Activated B cell treated with CpG ODN at 0.5 μM for 24 hours (primary cell): ENCODE results near the gene NOTUM. TPM values are rescaled to one million over a fixed set of nuclear protein-coding genes. Genes with fewer than 3 reads are reported as not detected.

Source experiments
- ATAC-seq: fragments of 200-7000 bp; cut with Tn5 transposase; one replicate; pipeline ENCODE4 v1.10.0; 2021; ENCODE audit warnings: low read depth, mild to moderate bottlenecking, moderate library complexity
- CTCF ChIA-PET: fragments of 350-600 bp; sonication (Branson Sonifier 250); formaldehyde crosslinking; loops from one replicate; lab custom pipeline; 2021; ENCODE audit warnings: antibody characterized with exemption; lab: Charles Lee
- POLR2A ChIA-PET: fragments of 350-600 bp; sonication (Branson Sonifier 250); formaldehyde crosslinking; loops from one replicate; lab custom pipeline; 2021; ENCODE audit warnings: antibody characterized with exemption; lab: Charles Lee
- DNase-seq: peaks from one replicate; pipeline ENCODE4 v3.0.0; 2022
- H3K27ac Mint-ChIP-seq: one replicate; pipeline ENCODE4 v1.8.0; 2020; ENCODE audit warnings: mixed read lengths
- H3K27me3 Mint-ChIP-seq: one replicate; pipeline ENCODE4 v1.8.0; 2021; ENCODE audit warnings: mixed read lengths
- H3K36me3 Mint-ChIP-seq: one replicate; pipeline ENCODE4 v1.8.0; 2021; ENCODE audit warnings: low read depth, mixed read lengths
- H3K4me1 Mint-ChIP-seq: one replicate; pipeline ENCODE4 v1.8.0; 2021; ENCODE audit warnings: mixed read lengths
- H3K4me3 Mint-ChIP-seq: one replicate; pipeline ENCODE4 v1.8.0; 2020; ENCODE audit warnings: mild to moderate bottlenecking, mixed read lengths
- H3K9me3 Mint-ChIP-seq: one replicate; pipeline ENCODE4 v1.8.0; 2020; ENCODE audit warnings: mixed read lengths
- intact Hi-C: fragments of 100-400 bp; cut with micrococcal nuclease; formaldehyde crosslinking; loops from one replicate; pipeline ENCODE4 v1.15.1; 2024
- total RNA-seq: library from RNA; stranded (reverse); gene quantifications from 2 replicates; pipeline ENCODE4 v1.2.3, GENCODE V29; 2022
- TF ChIP-seq, protein P1 (sequence below): fragments of 200-600 bp; IDR thresholded peaks from one replicate; pipeline ENCODE4 v1.8.0; 2022; ENCODE audit warnings: antibody characterized with exemption, mild to moderate bottlenecking

Gene NOTUM
- total RNA-seq, 1 donor from 2014 or later, result not detected

DNA sequence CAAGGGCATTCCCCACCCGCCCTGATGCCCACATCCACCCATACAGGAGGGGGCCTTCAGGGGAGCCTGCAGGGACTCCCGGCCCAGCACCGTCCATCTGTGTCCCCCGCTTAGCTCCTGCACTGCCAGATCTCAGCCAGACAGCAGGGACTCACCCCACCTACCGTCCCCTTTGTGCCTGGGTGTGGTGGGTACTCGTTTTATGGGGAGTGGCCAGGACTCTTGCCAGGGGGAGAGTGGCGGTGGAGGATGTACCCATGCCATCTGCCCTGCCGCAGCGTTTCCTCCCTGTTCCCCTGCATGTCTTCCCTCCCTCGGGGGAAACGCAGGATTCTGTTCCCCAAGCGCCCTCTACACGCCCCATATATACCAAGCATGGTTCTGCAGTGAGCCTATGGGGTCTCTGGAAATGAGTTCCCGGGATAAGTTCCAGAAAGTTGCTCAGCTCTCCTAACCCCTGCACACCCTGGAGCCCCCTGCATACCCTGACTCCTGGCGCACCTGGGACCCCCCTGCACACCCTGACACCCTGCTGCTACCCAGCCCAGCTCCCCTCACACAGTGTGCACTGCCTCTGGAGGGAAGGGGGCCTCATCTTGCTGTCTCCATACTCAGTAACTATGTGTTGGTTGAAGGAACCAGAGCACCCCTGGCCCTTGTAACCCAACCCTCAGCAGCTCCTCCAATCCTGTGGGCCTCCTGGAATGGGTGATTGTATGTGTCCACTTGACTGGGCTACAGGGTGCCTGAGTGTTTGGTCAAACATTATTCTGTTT, 29.2 kb downstream of the NOTUM start:
- H3K27me3 Mint-ChIP-seq, result peaks cover 8% of the 10 kb centered on the region
- CTCF ChIA-PET, result no interaction called here
- no peak for ATAC-seq
- no peaks in the 10 kb centered on the region for H3K9me3 Mint-ChIP-seq
- H3K27ac Mint-ChIP-seq, result no peak overlapping the region
- peaks cover 9% of the 10 kb centered on the region for H3K36me3 Mint-ChIP-seq
- no peak overlapping the region for H3K4me3 Mint-ChIP-seq
- TF ChIP-seq, protein P1, sequence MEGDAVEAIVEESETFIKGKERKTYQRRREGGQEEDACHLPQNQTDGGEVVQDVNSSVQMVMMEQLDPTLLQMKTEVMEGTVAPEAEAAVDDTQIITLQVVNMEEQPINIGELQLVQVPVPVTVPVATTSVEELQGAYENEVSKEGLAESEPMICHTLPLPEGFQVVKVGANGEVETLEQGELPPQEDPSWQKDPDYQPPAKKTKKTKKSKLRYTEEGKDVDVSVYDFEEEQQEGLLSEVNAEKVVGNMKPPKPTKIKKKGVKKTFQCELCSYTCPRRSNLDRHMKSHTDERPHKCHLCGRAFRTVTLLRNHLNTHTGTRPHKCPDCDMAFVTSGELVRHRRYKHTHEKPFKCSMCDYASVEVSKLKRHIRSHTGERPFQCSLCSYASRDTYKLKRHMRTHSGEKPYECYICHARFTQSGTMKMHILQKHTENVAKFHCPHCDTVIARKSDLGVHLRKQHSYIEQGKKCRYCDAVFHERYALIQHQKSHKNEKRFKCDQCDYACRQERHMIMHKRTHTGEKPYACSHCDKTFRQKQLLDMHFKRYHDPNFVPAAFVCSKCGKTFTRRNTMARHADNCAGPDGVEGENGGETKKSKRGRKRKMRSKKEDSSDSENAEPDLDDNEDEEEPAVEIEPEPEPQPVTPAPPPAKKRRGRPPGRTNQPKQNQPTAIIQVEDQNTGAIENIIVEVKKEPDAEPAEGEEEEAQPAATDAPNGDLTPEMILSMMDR, result no peak
- intact Hi-C loops, result no loop called here
- peaks cover 14% of the 10 kb centered on the region for H3K4me1 Mint-ChIP-seq
- POLR2A ChIA-PET, result no interaction called here
- DNase-seq, result no peak

DNA sequence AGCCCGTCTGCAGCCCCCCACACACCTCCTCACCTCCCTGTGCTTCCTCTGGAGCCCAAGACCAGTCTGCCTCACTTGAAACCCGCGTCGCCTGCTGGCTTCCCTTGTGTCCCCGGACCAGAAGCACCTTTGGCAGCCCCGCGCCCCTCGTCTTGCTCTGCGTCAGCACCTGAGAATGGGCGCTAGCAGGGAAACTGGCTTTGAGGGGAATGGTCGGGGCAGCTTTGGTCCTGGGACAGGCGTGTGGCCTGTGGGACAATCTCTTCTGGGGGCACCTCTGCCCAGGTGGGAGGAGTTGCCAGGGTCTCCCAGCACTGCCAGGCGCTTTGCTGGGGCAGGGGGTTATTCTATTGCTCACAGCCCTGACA, 29.8 kb downstream of the NOTUM start:
- Mint-ChIP-seq H3K4me3 (no peak overlapping the region), H3K4me1 (peaks cover 15% of the 10 kb centered on the region), H3K36me3 (peaks cover 13% of the 10 kb centered on the region), H3K27ac (no peak overlapping the region), H3K27me3 (peaks cover 8% of the 10 kb centered on the region), H3K9me3 (no peaks in the 10 kb centered on the region)
- ChIA-PET POLR2A (no interaction called here), CTCF (no interaction called here)
- ATAC-seq, result no peak
- DNase-seq, result no peak
- intact Hi-C loops, result no loop called here
- TF ChIP-seq, protein P1, result no peak

DNA sequence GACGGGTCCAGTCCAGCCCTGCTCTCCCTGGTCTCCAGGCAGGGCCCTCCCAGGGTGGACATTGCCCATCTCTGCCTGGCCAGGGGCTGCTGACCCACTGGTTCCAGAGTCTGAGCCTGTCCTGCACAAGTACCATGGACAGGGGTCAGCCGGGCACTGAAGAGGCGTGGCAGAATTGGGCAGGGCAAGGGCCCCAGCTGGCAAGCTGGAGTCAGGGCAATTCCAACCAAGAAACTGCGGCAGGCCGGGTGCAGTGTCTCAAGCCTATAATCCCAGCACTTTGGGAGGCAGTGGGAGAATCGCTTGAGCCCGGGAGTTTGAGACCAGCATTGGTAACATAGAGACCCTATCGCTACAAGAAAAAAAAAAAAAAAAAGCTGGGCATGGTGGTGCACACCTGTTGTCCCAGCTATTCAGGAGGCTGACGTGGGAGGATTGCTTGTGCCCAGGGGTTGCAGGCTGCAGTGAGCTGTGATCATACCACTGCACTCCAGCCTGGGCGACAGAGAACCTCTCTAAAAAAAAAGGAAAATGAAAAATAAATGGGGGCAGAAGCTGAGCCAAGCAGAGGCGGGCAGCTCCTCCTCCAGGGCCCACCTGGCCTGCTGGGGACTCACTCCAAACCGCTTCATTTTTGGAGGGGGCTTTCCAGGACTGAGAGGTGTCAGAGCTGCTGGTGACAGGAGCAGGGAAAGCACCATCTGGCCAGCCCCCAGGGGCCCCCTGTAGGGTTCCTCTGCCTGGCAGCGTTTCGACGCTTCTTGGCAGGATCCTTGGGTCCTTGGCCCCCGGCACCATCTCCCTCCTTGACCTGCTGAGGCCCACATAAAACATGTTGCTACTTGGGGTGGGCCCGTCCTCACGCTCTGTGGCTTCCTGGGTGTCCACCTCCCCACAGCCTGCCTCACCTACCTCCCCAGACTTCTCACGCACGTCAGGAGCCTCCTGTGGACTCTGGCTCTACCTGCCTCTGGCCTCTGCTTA, 30.6 kb downstream of the NOTUM start:
- Mint-ChIP-seq H3K36me3 (peaks cover 13% of the 10 kb centered on the region), H3K4me1 (peaks cover 19% of the 10 kb centered on the region), H3K27ac (no peak overlapping the region), H3K27me3 (peaks cover 8% of the 10 kb centered on the region), H3K4me3 (no peak overlapping the region), H3K9me3 (no peaks in the 10 kb centered on the region)
- DNase-seq (no peak), ATAC-seq (no peak)
- intact Hi-C loops, result no loop called here
- ChIA-PET POLR2A (no interaction called here), CTCF (no interaction called here)
- TF ChIP-seq, protein P1, result no peak

DNA sequence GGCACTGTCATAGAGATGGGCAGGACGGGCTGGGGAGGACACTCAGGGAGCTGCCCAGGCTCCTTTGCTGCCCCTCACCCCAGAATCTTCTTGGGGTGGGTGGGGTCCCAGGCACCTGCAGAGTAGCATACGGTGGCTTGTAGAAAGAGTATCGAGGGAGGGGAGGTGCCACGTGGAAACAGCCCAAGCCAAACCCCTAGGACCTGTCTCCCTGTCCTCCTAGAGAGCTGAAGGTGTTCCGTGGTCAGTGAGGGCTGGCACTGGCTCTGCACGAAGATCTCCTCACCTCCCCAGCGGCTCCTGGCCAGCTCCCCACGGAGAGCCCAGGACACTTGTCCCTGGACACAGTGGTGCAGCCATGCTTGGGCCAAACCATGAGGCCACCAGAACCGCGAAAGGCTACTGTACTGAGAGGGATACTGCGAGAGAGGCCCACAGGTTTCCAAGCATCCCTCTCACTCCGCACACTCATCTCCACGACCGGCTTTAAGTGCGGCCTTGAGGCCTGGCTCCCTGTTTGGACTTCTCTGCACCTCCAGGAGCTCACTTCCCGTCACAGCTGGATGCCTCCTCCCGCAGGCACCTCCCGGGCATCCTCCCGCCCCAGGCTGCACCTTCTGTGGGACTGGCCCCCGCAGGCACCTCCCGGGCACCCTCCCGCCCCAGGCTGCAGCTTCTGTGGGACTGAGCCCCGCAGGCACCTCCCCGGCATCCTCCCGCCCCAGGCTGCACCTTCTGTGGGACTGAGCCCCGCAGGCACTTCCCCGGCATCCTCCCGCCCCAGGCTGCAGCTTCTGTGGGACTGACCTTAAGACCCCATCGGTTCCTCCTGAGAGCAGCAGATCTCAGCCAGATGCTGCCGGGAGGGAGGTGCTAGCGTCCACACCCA, 31.5 kb downstream of the NOTUM start:
- intact Hi-C loops, result no loop called here
- DNase-seq (no peak), ATAC-seq (no peak)
- POLR2A ChIA-PET, result no interaction called here
- Mint-ChIP-seq H3K27me3 (peaks cover 8% of the 10 kb centered on the region), H3K27ac (no peak overlapping the region), H3K4me3 (peak overlapping the region; percentile 52), H3K9me3 (no peaks in the 10 kb centered on the region), H3K4me1 (peaks cover 22% of the 10 kb centered on the region), H3K36me3 (peaks cover 13% of the 10 kb centered on the region)
- TF ChIP-seq, protein P1, result no peak
- CTCF ChIA-PET, result no interaction called here
